ENCODE data around the gene LY6G6D. TPM values are rescaled to one million over a fixed set of nuclear protein-coding genes. Genes with fewer than 3 reads are reported as not detected.

LY6G6D gene
- total and polyA plus RNA-seq, 2 of the 13 experiments (the other 11 are each of a cell fraction or from before 2014, with no cell fraction given) = not detected

DNA sequence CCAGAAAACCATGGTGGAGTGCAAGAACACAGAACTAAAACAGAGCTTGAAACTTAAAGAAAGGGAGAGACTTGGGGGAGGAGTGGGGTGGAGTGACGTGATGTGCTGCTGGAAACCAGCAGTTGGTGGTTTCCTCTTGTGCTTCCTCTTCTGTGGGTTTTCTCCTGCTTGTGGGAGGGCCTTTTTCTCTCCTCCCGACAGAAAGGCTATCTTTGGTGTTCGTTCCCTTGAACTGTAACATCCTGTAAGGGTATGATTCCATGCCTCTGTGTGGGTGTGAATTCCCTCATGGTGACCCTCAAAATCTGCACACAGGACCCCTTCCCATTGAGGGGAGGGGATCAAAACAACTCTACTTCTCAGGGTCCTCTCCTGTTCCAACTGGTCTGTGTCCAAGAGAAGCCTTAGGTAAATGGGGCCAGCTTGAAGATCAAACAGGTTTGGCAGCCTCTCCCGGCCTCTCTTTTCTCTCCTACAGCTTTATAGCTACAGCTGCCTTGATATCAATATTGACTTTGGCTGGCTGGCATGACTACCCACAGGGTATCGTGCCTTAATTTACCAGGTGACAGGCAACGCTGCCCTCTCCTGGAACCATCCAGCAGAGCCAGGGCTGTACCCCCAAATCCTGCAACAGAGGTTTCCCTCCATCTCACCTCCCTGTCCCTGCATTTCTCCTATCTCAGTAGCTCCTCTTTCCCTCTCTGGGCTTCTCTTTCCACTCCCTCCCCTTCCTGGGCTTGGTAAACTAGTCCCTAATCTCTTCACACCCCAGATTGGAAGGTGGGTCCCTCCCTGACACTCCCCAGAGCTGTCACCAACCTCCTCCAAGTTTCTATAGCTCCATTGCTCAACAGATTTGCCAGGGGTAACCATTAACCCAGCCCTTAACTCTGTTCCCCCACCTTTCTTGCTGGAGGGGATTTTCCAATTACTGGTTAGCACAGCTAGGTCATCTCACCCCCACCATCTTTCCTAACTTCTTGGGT is 23.1 kb downstream of the LY6G6D start (continued):
- TF ChIP-seq, protein P1, sequence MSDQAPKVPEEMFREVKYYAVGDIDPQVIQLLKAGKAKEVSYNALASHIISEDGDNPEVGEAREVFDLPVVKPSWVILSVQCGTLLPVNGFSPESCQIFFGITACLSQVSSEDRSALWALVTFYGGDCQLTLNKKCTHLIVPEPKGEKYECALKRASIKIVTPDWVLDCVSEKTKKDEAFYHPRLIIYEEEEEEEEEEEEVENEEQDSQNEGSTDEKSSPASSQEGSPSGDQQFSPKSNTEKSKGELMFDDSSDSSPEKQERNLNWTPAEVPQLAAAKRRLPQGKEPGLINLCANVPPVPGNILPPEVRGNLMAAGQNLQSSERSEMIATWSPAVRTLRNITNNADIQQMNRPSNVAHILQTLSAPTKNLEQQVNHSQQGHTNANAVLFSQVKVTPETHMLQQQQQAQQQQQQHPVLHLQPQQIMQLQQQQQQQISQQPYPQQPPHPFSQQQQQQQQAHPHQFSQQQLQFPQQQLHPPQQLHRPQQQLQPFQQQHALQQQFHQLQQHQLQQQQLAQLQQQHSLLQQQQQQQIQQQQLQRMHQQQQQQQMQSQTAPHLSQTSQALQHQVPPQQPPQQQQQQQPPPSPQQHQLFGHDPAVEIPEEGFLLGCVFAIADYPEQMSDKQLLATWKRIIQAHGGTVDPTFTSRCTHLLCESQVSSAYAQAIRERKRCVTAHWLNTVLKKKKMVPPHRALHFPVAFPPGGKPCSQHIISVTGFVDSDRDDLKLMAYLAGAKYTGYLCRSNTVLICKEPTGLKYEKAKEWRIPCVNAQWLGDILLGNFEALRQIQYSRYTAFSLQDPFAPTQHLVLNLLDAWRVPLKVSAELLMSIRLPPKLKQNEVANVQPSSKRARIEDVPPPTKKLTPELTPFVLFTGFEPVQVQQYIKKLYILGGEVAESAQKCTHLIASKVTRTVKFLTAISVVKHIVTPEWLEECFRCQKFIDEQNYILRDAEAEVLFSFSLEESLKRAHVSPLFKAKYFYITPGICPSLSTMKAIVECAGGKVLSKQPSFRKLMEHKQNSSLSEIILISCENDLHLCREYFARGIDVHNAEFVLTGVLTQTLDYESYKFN (CRISPR knock-in tag; conservative IDR thresholded peaks at IDR 0.05) = peak; percentile 93
- TF ChIP-seq, protein P2, sequence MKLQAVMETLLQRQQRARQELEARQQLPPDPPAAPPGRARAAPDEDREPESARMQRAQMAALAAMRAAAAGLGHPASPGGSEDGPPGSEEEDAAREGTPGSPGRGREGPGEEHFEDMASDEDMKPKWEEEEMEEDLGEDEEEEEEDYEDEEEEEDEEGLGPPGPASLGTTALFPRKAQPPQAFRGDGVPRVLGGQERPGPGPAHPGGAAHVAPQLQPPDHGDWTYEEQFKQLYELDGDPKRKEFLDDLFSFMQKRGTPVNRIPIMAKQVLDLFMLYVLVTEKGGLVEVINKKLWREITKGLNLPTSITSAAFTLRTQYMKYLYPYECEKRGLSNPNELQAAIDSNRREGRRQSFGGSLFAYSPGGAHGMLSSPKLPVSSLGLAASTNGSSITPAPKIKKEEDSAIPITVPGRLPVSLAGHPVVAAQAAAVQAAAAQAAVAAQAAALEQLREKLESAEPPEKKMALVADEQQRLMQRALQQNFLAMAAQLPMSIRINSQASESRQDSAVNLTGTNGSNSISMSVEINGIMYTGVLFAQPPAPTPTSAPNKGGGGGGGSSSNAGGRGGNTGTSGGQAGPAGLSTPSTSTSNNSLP (IDR thresholded peaks at IDR 0.05; ENCODE audit: low read depth, low read length) = peak; percentile 38; the same call in 1 of the 2 replicates
- TF ChIP-seq GATAD1 (CRISPR knock-in tag; IDR thresholded peaks at IDR 0.05) (peak; percentile 45), ATF7-NPFF (CRISPR knock-in tag; IDR thresholded peaks at IDR 0.05; ENCODE audit: low read depth) (0 out of 2 replicates have a peak, but pooled peaks have one; percentile 8), ERF (CRISPR knock-in tag; IDR thresholded peaks at IDR 0.05) (peak; percentile 75), TOPORS (CRISPR knock-in tag; IDR thresholded peaks at IDR 0.05) (no peak), HOXA3 (CRISPR knock-in tag; IDR thresholded peaks at IDR 0.05) (peak; percentile 75), ZNF317 (CRISPR knock-in tag; IDR thresholded peaks at IDR 0.05) (peak; percentile 55), CREB1 (IDR thresholded peaks at IDR 0.05) (peak; percentile 28; the same call in 1 of the 2 replicates), CREB1 (CRISPR knock-in tag; IDR thresholded peaks at IDR 0.05) (no peak; the same call in 1 of the 2 replicates), SMYD3 (CRISPR knock-in tag; IDR thresholded peaks at IDR 0.05) (peak; percentile 93), SALL1 (CRISPR knock-in tag; IDR thresholded peaks at IDR 0.05) (peak; percentile 77), ZFP82 (CRISPR knock-in tag; IDR thresholded peaks at IDR 0.05; ENCODE audit: borderline replicate concordance) (0 out of 2 replicates have a peak, but pooled peaks have one; percentile 44)
- TF ChIP-seq, protein P3, sequence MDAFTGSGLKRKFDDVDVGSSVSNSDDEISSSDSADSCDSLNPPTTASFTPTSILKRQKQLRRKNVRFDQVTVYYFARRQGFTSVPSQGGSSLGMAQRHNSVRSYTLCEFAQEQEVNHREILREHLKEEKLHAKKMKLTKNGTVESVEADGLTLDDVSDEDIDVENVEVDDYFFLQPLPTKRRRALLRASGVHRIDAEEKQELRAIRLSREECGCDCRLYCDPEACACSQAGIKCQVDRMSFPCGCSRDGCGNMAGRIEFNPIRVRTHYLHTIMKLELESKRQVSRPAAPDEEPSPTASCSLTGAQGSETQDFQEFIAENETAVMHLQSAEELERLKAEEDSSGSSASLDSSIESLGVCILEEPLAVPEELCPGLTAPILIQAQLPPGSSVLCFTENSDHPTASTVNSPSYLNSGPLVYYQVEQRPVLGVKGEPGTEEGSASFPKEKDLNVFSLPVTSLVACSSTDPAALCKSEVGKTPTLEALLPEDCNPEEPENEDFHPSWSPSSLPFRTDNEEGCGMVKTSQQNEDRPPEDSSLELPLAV (CRISPR knock-in tag; conservative IDR thresholded peaks at IDR 0.05; ENCODE audit: low read depth) = 0 out of 2 replicates have a peak, but pooled peaks have one; percentile 38
- TF ChIP-seq, protein P4, sequence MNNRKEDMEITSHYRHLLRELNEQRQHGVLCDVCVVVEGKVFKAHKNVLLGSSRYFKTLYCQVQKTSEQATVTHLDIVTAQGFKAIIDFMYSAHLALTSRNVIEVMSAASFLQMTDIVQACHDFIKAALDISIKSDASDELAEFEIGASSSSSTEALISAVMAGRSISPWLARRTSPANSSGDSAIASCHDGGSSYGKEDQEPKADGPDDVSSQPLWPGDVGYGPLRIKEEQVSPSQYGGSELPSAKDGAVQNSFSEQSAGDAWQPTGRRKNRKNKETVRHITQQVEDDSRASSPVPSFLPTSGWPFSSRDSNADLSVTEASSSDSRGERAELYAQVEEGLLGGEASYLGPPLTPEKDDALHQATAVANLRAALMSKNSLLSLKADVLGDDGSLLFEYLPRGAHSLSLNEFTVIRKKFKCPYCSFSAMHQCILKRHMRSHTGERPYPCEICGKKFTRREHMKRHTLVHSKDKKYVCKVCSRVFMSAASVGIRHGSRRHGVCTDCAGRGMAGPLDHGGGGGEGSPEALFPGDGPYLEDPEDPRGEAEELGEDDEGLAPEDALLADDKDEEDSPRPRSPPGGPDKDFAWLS (CRISPR knock-in tag; IDR thresholded peaks at IDR 0.05; ENCODE audit: borderline replicate concordance) = peak; percentile 41; the same call in 1 of the 2 replicates
- TF ChIP-seq, protein P5, sequence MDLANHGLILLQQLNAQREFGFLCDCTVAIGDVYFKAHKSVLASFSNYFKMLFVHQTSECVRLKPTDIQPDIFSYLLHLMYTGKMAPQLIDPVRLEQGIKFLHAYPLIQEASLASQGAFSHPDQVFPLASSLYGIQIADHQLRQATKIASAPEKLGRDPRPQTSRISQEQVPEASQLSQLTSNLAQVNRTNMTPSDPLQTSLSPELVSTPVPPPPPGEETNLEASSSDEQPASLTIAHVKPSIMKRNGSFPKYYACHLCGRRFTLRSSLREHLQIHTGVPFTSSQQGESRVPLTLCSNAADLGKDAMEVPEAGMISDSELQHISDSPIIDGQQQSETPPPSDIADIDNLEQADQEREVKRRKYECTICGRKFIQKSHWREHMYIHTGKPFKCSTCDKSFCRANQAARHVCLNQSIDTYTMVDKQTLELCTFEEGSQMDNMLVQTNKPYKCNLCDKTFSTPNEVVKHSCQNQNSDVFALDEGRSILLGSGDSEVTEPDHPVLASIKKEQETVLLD (CRISPR knock-in tag; IDR thresholded peaks at IDR 0.05; ENCODE audit: low read depth) = no peak

Measured in HepG2 (cell line).